HG02642 (cell line): ENCODE results near the gene PTPRD.

Experiments used
- ATAC-seq: cut with Tn5 transposase; IDR thresholded peaks from one replicate; pipeline ENCODE4 v1.9.1; 2021; ENCODE audit warnings: mild to moderate bottlenecking; ENCODE audit not compliant: unreplicated experiment, poor library complexity

The PTPRD gene

DNA sequence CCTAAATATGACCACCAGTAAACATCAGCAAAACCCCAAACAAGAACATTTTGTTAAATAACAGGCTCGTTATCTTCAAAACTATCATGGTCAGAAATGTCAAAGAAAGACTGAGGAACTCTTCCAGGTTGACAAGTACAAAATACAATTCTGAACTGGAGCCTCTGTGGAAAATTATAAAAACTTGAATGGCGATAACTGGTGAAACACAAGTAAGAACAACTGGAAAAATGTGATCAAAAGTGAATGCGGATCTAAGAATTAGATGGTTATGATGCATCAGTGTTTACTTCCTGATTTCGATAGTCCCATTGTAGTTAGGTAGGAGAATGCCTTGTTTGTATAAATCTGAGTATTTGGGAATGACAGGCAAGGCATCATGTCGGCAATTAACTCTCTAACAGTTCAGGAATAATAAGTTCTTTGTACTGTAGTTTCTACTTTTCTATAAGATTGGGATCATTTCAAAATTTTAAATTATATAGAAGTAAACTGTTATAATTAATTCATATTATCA, 2073.1 kb downstream of the PTPRD start:
- ATAC-seq, result no peak

DNA sequence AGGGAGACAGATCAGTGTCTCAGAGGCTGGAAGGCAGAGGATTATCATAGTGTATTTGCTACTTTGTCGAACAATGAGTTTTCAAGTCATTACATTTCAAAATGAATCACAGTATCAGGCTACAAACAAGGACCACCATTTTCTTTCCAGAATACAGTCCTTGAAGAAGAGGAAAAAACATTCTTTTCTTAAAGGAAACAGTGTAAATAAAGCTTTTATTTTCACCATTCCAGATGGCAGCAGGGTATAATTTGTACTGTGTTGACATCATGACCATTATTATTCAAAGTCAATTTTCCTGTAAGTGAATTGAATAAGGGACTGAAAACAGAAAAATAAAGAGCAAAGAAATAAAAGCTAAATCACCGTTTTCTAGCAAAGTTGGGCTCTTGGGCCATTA, 2076.0 kb downstream of the PTPRD start:
- no peak for ATAC-seq

DNA sequence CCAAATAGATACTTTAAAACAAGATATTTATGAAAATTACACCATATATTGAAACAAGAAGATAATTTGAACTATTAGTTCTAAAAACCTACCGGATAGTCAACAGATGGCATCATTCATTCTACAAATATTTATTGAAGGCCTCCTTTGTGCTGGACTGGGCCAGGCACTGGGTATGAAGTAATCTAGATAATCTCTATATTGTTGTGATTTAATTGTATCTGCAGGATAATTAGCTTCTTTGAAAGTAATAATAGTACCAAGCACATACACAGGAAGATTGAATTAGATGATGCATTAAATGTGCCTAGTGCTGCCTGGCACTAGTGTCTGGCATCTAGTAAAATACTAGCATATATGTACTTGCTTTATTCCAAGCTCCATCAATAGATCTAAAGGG, 2078.0 kb downstream of the PTPRD start:
- no peak for ATAC-seq

GRCh38 chr9:8533681-8534080, 2079.1 kb downstream of the PTPRD start:
- ATAC-seq, result no peak

DNA sequence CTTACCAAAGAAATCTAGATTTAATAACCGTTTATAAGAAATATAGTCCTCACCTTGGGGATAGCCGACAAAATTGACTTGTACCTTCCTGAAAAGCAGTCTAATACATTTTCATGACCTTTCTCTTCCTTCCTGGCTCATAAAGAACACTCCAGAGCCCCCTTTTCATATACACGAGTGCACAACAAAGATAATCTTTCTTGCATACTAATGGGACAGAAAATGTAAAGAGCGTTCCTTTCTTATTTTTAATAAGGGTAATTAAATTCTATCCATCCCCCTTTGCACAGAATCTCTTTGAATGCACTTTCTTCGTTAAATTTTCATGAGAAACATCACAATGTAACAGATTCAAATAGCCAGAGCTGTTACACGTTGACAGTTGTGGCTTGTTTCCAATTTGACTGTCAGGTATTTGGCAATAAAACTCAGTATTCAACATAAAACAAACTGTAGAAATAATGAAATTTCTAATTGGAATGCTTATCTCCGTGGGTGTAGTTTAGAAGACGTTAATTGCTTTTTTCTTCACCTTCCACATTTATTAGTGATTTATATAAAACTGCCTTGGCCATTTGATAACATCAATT, 2080.9 kb downstream of the PTPRD start:
- no peak for ATAC-seq

DNA sequence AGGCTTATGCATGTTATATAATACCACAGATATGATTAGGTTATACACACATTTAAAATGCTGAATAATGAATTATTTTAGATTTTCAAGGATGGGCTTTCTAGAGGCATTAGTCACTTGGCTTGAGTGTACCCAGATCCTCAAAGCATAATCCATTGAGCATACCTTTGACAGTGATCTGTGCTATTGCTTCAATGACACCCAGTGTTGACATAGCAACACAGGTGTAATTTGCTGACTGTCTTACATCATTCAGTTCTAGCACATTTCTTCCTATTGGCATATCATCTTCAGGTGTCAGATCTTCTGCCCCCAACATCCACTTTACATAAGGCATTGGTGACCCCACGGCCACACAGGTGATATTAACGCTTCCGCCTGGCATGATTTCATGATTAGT, 2091.7 kb downstream of the PTPRD start:
- ATAC-seq, result no peak

- ATAC-seq, result no peak
These were observed 2097.1 kb downstream of the PTPRD start for GRCh38 chr9:8515748-8516147.

DNA sequence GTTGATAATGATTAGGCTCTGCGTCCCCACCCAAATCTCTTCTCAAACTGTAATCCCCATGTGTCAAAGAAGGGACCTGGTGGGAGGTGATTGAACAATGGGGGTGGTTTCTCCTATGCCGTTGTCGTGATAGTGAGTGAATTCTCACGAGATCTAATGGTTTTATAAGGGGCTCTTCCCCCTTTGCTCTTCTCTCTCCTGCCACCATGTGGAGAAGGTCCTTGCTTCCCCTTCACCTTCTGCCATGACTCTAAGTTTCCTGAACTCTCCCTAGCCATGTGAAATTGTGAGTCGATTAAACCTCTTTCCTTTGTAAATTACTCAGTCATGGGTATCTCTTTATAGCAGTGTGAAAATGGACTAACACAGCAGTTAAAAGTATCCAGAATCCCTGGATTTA, 2098.0 kb downstream of the PTPRD start:
- ATAC-seq, result no peak

DNA sequence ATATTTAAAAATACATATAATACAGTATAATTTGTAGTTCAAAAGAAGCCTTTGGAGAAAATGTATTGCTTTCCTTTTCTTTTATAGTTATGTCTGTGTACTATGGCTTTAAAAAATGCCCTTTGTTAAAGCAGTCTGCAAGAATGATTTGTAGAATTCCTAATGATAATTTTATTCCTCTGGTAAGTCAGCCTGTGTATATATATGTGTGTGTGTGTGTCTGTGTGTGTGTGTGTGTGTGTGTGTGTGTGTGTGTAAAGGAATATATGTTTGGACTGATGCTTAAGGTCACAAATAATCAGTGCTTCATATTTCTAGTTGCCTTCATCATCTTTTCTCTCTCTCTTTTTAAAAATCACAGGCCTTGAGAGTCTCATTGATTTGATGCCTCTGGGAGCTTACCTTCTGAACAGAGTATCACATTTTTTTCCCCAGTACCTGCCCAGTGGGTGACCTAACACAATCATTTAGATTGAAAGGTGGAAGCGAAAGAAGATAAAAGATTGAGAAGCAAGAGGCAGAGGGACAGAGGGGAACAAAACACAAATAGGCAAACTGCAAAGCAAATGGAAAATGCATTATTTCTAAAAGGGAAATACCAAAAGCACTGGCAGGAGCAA, 2104.0 kb downstream of the PTPRD start:
- ATAC-seq, result no peak

DNA sequence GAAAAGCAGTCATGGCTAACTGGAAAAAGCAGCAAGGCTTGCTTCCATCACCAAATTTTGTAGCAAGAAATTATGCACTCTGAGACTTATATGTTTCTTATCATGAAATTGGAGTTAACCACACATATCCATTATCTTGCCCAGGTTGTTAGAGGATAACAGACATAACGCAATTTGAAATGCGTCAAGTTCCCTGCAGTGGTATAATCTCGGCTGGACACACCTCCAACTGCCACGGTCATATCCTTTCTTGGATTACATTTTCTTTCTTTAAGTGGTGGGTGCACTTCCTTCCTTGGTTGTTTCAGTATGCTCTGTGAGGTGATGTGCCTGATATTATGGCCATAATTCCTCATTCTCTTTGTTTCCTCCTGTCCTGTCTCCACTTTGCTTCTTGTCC, 2118.2 kb downstream of the PTPRD start:
- no peak for ATAC-seq

- no peak for ATAC-seq
These were observed 2120.1 kb downstream of the PTPRD start for GRCh38 chr9:8492679-8493078.

GRCh38 chr9:8492024-8492423, 2120.8 kb downstream of the PTPRD start:
- no peak for ATAC-seq

DNA sequence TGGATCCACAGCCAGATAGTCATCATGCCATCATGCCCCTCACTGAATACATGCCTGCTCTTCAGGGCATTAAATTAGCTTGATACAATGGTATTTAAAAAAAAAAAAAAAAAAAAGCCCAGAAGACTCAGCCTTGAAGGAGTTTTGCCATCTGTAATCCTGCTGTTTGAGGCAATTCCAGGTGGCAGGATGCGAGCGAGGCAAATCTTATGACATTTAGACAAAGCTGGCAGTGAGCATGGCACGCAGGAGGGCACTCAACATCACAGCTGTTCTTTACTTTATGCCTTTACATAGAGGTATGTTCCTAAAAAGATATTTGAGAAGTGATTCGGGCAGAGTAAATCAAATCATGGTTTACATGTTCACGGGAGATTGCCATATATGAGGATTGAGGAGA, 2121.2 kb downstream of the PTPRD start:
- ATAC-seq, result no peak

DNA sequence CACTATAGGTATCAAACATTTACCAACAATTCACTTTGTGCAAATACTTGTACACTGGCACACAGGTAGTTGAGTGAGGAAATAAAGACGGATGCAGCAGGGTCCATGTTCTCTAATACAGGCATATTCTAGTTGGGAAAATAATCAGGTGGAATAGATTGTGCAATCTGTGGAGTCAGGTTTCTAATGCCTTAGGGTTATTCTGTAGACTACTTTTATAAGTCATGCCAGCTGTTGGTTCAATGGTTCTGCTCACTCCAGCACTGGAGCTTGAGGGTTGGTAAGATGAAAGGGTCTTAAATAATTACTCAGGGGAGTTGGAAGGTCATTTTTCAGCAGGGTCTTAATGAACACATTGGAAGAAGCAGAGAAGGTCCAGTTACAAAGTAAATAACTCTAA, 2123.0 kb downstream of the PTPRD start:
- no peak for ATAC-seq

- no peak for ATAC-seq
These were observed 2126.7 kb downstream of the PTPRD start for GRCh38 chr9:8486095-8486494.

DNA sequence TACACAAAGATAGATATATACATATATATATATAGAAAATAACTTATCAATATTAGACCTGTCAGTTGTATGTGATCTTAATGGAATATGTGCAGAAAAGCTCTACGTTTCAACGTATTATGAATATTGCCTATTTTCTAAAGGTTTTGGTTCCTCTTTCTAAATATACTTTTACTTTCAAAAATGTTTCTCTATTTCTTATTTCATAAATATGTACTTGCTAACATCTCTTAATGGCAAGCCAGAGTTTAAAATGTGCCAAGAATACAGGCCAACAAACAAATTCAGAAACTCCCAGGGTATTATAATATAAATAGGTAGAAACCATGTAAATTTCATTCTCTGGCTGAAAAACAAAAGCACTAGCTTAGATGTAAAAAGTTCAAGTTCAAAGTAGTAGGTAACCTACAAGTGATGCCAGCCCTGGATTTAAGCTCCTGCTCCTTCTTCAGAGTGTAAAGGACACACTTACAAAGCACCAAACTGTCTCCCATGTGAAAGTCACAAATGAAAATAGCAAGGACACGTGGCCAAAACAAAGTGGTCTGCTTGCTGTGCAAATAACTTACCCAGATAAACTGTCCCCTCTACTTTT, 2128.1 kb downstream of the PTPRD start:
- no peak for ATAC-seq

DNA sequence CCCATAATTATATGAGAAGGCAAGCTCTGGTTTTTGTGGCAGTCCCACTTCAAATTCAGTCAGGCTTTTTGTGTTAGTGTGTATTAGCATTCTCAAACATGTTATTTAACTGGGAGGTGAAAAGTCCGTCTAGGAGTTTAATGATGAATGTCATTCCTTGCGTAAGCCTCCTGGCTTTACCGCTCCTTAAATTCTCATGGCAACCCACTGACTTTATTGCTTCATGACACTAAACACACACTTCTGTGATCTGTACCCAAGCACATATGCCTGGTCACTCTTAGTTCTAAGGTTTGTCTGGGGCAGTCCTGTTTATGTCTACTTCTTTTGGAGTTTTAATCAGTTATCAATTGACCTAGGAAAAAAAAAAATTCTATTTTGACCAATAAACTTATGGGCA, 2135.4 kb downstream of the PTPRD start:
- no peak for ATAC-seq

GRCh38 chr9:8474937-8475336, 2137.9 kb downstream of the PTPRD start:
- ATAC-seq, result no peak

- ATAC-seq, result no peak
These were observed 2139.4 kb downstream of the PTPRD start for GRCh38 chr9:8473244-8474020.

- no peak for ATAC-seq
These were observed 2144.7 kb downstream of the PTPRD start for GRCh38 chr9:8468045-8468637.

DNA sequence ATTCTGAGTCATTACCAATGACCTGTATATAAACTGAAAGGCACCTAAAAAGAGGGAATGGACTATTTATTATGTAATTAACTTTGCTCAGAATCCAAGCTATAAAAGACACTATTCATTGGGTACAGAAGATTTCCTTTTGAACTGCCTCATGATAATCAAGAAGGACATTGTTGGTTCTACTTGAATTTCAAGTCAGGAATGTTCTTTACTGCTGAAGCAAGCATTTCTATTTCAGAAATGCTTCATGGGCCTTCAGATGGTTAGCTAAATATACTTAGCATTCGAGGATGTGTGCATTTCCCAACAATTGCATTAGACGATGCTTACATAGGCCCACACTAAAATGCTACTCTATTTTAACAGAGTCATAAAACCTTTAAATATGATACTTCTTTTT, 2155.0 kb downstream of the PTPRD start:
- no peak for ATAC-seq
